Neural cell (in vitro differentiated cells): ENCODE data around the gene GRIP1.

Experiments used
- CTCF ChIP-seq: fragments of 450-650 bp; IDR thresholded peaks from 2 replicates; pipeline ENCODE4 v1.5.1; 2014; ENCODE audit warnings: antibody characterized with exemption, mild to moderate bottlenecking, moderate library complexity; ENCODE audit not compliant: poor library complexity, severe bottlenecking
- EZH2 ChIP-seq: fragments of 200-600, 300-800 bp; shearing (Covaris generic), sonication (generic); IDR thresholded peaks from 2 replicates; pipeline ENCODE4 v1.6.1; 2014; ENCODE audit warnings: antibody characterized with exemption, low read length, borderline replicate concordance, mild to moderate bottlenecking; ENCODE audit not compliant: insufficient read depth, poor library complexity, severe bottlenecking
- MXI1 ChIP-seq: fragments of 450-650 bp; conservative IDR thresholded peaks from 2 replicates; pipeline ENCODE4 v1.6.1; 2014; ENCODE audit warnings: antibody characterized with exemption, mild to moderate bottlenecking; ENCODE audit not compliant: poor library complexity, severe bottlenecking
- POLR2AphosphoS5 ChIP-seq: IDR thresholded peaks from 2 replicates; pipeline ENCODE4 v1.6.1; 2012
- RAD21 ChIP-seq: fragments of 450-650 bp; conservative IDR thresholded peaks from 2 replicates; pipeline ENCODE4 v1.6.1; 2014; ENCODE audit warnings: antibody characterized with exemption, mild to moderate bottlenecking, moderate library complexity
- REST ChIP-seq: IDR thresholded peaks from 2 replicates; pipeline ENCODE4 v1.6.1; 2012; ENCODE audit warnings: borderline replicate concordance
- SMC3 ChIP-seq: fragments of 450-650 bp; conservative IDR thresholded peaks from 2 replicates; pipeline ENCODE4 v1.6.1; 2014; ENCODE audit warnings: antibody characterized with exemption, mild to moderate bottlenecking, moderate library complexity; ENCODE audit not compliant: poor library complexity

- TF ChIP-seq CTCF (no peak), MXI1 (no peak), POLR2AphosphoS5 (no peak), EZH2 (no peak), SMC3 (no peak), REST (no peak), RAD21 (no peak)
Observed at GRCh38 chr12:66309606-66310005, 369.3 kb downstream of the GRIP1 start.
